Pancreas (tissue), 10 donors: ENCODE data around the gene CFL2. TPM values are rescaled to one million over a fixed set of nuclear protein-coding genes. Genes with fewer than 3 reads are reported as not detected.

ENCODE experiments used
- ATAC-seq, 4 donors: fragments of 200-7000 bp; cut with Tn5 transposase; one replicate each; pipeline versions ENCODE4 v1.8.0 to v1.9.1; 2020; ENCODE audit warnings: mild to moderate bottlenecking in 4 of 4, moderate library complexity in 4 of 4
- DNase-seq, 6 donors: peaks; one replicate each; pipeline ENCODE4 v3.0.0-alpha.2; 2020
- FAIRE-seq: peaks from 2 replicates; lab custom pipeline; 2012; peaks lifted over from hg19 to GRCh38; lab: Jason Lieb, UNC
- H3K27ac ChIP-seq, 4 donors: fragments of 200-600 bp; sonication (generic); 1 replicate in 3 of 4; 2 replicates in 1 of 4; pipeline versions ENCODE4 v1.5.0 to v1.8.0; 2020
- H3K27me3 ChIP-seq, 4 donors: fragments of 200-600 bp; one replicate each; pipeline ENCODE4 v1.8.0; 2021
- H3K36me3 ChIP-seq, 3 donors: fragments of 200-600 bp; sonication (generic) in 1 of 3; one replicate each; pipeline versions ENCODE4 v1.5.0 to v1.8.0; 2020 to 2021
- H3K4me1 ChIP-seq, 3 donors: fragments of 200-600 bp; one replicate each; pipeline ENCODE4 v1.8.0; 2021
- H3K4me3 ChIP-seq, 4 donors: fragments of 200-600 bp; sonication (generic) in 2 of 4; one replicate each; pipeline versions ENCODE4 v1.5.0 to v1.8.0; 2020 to 2021
- H3K9me3 ChIP-seq, 4 donors: fragments of 200-600 bp; one replicate each; pipeline ENCODE4 v1.8.0; 2021
- intact Hi-C, 3 donors: fragments of 100-400 bp; cut with DNase I; formaldehyde crosslinking; loops; one replicate each; pipeline versions ENCODE4 v1.11.1 to v1.14.2; 2022
- polyA plus RNA-seq, 2 donors: library from polyadenylated mRNA; stranded (reverse); fragments of 200-250 nt; gene quantifications; one replicate each; pipeline ENCODE4 v1.2.3, GENCODE V29; 2013
- total RNA-seq, 6 donors: library from RNA; stranded (reverse); fragmentation: NEBNext Ultra II Directional in 4 of 6; extraction: Animal tissue kit (Norgen Biotek cat#: 25700) in 4 of 6; gene quantifications; one replicate each; pipeline versions ENCODE4 v1.2.1 to v1.2.4, GENCODE V29; 2021 to 2023
- TF ChIP-seq, protein P1 (sequence below), 4 donors: fragments of 200-600 bp; sonication (generic) in 3 of 4; IDR thresholded peaks; one replicate each; pipeline versions ENCODE4 v1.5.0 to v1.8.0; 2021; ENCODE audit warnings: antibody characterized with exemption in 4 of 4
- donor health status: healthy with polysubstance abuse.
- donor health status: DM: no; HTN: no; CAD: no; lungs with moderate emphysema.
- donor health status: DM: no; HTN: no; CAD: no.
- donor health status: control.
- donor health status: control.
- donor health status: Bipolar disorder and iron deficiency.
- donor health status: DM: yes; HTN: yes; CAD: no.
- donor health status: DM: no; HTN: no; CAD: no.
- donor health status: DM: no; HTN: no; CAD: no.
- donor health status: DM: yes; HTN: yes; CAD: no.

Gene CFL2
- total and polyA plus RNA-seq, 8 donors, result 5.1 to 12.7 (median 9.3) TPM

DNA sequence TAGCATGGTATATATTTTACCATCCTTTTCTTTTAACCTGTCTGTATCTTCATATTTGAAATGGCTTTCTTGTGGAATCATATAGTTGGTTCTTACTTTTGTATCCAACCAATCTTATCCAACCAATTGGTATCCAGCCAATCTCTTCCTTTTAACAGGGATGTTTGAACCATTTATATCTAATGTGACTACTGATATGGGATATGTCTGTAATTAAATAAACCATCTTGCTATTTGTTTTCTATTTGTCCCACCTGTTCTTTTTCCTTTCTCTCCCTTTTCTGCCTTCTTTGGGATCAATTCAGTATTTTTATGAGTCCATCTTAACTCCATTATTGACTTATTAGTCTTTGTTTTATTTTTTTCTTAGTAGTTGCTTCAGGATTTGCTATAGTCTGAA is 53.6 kb downstream of the CFL2 start:
- no peak for DNase-seq
- Histone ChIP-seq H3K4me3 (no peak overlapping the region), H3K27me3 (no peaks in the 10 kb centered on the region), H3K9me3 (no peaks in the 10 kb centered on the region), H3K4me1 (no peaks in the 10 kb centered on the region), H3K36me3 (no peaks in the 10 kb centered on the region), H3K27ac (no peak overlapping the region)
- ATAC-seq, result no peak
- FAIRE-seq, result no peak
- intact Hi-C loops, result no loop called here
- TF ChIP-seq, protein P1, sequence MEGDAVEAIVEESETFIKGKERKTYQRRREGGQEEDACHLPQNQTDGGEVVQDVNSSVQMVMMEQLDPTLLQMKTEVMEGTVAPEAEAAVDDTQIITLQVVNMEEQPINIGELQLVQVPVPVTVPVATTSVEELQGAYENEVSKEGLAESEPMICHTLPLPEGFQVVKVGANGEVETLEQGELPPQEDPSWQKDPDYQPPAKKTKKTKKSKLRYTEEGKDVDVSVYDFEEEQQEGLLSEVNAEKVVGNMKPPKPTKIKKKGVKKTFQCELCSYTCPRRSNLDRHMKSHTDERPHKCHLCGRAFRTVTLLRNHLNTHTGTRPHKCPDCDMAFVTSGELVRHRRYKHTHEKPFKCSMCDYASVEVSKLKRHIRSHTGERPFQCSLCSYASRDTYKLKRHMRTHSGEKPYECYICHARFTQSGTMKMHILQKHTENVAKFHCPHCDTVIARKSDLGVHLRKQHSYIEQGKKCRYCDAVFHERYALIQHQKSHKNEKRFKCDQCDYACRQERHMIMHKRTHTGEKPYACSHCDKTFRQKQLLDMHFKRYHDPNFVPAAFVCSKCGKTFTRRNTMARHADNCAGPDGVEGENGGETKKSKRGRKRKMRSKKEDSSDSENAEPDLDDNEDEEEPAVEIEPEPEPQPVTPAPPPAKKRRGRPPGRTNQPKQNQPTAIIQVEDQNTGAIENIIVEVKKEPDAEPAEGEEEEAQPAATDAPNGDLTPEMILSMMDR (IDR thresholded peaks at IDR 0.05), result no peak

Other genes with a start within 250 kb of the CFL2 start
- 10 to 100 TPM in 5 of 6 donors, 1 to 10 TPM in 1; 9.9 to 19.2 (median 15.4) TPM for gene EAPP, start 174.9 kb downstream of the CFL2 start, total RNA-seq
- 10 to 100 TPM; 12.2 to 24.7 TPM for gene EAPP, start 174.9 kb downstream of the CFL2 start, polyA plus RNA-seq
- gene SNX6, start 84.4 kb downstream of the CFL2 start, total RNA-seq, result 10 to 100 TPM; 17.4 to 35.8 (median 20.8) TPM
- gene SNX6, start 84.4 kb downstream of the CFL2 start, polyA plus RNA-seq, result 10 to 100 TPM; 10.2 to 16.2 TPM
- 10 to 100 TPM in 1 of 6 donors, 1 to 10 TPM in 5; 5.6 to 12.1 (median 7.2) TPM for gene BAZ1A, start 160.8 kb upstream of the CFL2 start, total RNA-seq
- 1 to 10 TPM; 5.9 to 9.9 TPM for gene BAZ1A, start 160.8 kb upstream of the CFL2 start, polyA plus RNA-seq